A549 (cell line): ENCODE measurements around the gene SYNDIG1L.

Experiments
- CHD4 ChIP-seq: fragments of 200-600 bp; sonication (generic); IDR thresholded peaks from 2 replicates; pipeline ENCODE4 v1.6.1; 2016; ENCODE audit warnings: antibody characterized with exemption, mild to moderate bottlenecking, borderline replicate concordance
- POLR2A ChIP-seq: IDR thresholded peaks from 2 replicates; pipeline ENCODE4 v1.6.1; 2012; ENCODE audit warnings: mild to moderate bottlenecking, low read length
- TP53 ChIP-seq: fragments of 250-450 bp; sonication (Bioruptor Pico); IDR thresholded peaks from 2 replicates; pipeline ENCODE4 v1.5.0; 2021; ENCODE audit warnings: mild to moderate bottlenecking, moderate library complexity
- ZNF302 ChIP-seq: fragments of 250-450 bp; sonication (Bioruptor Pico); IDR thresholded peaks from 2 replicates; pipeline ENCODE4 v1.9.0; 2021; ENCODE audit warnings: inconsistent platforms, mild to moderate bottlenecking, moderate library complexity
- TF ChIP-seq, protein P1 (sequence below): fragments of 150-350 bp; IDR thresholded peaks from 2 replicates; pipeline ENCODE4 v1.6.1; 2014; ENCODE audit warnings: low read depth, mild to moderate bottlenecking, low read length
- TF ChIP-seq, protein P2 (sequence below): fragments of 450-650 bp; IDR thresholded peaks from 2 replicates; pipeline ENCODE4 v1.6.1; 2014; ENCODE audit warnings: antibody characterized with exemption

DNA sequence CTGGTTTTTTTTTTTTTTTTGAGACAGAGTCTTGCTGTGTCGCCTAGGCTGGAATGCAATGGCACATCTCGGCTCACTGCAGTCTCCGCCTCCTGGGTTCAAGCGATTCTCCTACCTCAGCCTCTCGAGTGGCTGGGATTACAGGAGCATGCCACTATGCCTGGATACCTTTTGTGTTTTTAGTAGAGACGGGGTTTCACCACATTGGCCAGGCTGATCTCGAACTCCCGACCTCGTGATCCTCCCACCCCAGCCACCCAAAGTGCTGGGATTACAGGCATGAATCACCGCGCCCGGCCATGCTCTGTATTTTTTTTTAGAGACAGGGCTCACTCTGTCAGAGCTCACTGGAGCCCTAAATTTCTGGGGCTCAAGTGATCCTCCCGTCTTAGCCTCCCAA lies 45.2 kb downstream of the SYNDIG1L start:
- TF ChIP-seq, protein P1, sequence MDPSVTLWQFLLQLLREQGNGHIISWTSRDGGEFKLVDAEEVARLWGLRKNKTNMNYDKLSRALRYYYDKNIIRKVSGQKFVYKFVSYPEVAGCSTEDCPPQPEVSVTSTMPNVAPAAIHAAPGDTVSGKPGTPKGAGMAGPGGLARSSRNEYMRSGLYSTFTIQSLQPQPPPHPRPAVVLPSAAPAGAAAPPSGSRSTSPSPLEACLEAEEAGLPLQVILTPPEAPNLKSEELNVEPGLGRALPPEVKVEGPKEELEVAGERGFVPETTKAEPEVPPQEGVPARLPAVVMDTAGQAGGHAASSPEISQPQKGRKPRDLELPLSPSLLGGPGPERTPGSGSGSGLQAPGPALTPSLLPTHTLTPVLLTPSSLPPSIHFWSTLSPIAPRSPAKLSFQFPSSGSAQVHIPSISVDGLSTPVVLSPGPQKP, result no peak
- TF ChIP-seq, protein P2, sequence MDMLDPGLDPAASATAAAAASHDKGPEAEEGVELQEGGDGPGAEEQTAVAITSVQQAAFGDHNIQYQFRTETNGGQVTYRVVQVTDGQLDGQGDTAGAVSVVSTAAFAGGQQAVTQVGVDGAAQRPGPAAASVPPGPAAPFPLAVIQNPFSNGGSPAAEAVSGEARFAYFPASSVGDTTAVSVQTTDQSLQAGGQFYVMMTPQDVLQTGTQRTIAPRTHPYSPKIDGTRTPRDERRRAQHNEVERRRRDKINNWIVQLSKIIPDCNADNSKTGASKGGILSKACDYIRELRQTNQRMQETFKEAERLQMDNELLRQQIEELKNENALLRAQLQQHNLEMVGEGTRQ, result no peak
- TF ChIP-seq ZNF302 (no peak), TP53 (CRISPR knock-in tag) (no peak), POLR2A (no peak), CHD4 (no peak)
